ENCODE data around the gene MPO.
A peak's percentile ranks its signal among the peaks of the same experiment; 100 is the strongest.

MPO gene

GRCh38 chr17:58284613-58285421 lies 4.1 kb upstream of the MPO start:
- intact Hi-C loops (cut with DNase I): no loop called here
- peak in 1 of 42 donors; percentile 18 for DNase-seq

GRCh38 chr17:58283674-58284612 lies 3.2 kb upstream of the MPO start:
- DNase-seq: peak in 3 of 42 donors; percentile 5 to 28 (median 21)
- intact Hi-C loops (cut with DNase I): no loop called here

DNA sequence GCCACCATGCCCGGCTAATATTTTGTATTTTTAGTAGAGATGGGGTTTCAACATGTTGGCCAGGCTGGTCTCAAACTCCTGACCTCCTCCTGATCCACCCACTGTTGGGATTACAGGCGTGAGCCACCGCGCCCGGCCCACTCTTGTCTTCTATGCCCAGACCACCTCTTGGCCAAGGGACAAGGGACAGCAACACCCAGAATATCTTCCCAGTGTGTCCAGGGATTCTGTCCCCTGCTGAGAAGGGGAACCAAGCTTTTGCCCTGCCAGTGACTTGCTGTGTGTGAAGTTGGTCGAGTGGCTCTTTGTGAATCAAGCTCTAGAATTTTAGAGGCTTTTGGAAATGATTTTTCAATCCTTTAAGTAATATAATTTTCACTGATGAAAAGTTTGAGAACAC lies 1.7 kb upstream of the MPO start:
- peak in 2 of 42 donors; percentile 26 to 33 for DNase-seq
- intact Hi-C loops (cut with DNase I): no loop called here

DNA sequence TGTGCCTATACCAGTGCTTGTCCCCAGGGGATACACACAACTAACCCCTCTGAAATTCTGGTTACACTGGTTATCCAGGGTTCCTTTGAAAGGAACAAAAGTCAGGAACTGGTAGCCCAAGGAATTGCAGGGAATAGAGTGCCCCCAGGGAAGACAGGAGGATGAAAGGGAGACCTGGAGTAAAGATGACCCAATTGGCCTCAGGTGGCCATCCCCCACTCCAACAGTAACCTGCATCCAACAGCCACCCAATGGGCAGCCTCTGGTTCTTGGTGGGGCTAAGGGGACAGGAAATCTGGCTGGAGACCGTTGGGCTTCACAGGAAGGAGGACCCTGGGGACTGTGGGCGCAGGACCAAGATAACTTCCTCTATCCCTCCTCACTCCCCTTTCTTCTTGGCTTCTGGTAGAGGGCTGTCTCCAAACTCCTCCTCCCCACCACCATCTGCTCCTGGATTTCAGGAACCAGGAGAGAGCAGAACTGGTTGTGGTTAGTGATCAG lies 826 bp upstream of the MPO start:
- DNase-seq: peak in 2 of 42 donors; percentile 4 to 16
- intact Hi-C loops (cut with DNase I): no loop called here

- DNase-seq: no peak
- intact Hi-C loops (cut with DNase I): no loop called here
Measured at GRCh38 chr17:58279736-58280479, 827 bp downstream of the MPO start.

DNA sequence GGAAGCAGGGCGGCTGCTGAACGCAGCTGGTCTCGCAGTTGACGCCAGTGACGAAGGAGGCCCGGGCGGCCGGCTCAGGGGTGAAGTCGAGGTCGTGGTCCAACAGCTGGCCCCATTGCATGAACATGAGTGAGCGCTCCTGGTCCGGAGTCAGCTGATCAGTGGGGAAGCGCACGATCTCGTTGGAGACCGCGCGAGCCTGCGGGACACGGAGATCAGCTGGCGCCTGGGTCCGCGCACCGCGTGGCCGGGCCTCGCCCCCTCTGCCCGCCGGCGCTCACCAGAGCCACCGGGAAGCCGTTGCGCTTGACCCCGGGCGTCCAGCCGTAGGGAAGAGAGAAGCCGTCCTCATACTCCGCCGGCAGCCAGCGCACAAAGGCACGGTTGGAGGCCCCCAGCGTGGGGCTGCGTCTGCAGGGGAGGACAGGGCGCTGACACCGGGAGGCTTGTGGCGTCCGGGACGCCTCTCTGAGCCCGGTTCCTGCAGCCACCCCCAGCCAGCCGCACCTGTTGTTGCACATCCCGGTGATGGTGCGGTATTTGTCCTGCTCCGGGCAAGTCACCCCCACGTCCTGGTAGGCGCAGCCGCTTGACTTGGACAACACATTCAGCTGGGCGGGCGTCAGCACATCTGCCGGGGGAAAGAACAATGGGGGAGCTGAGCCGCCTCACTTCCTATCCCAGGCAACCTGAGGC lies 1.6 kb downstream of the MPO start:
- DNase-seq: no peak
- intact Hi-C loops (cut with DNase I): no loop called here

DNA sequence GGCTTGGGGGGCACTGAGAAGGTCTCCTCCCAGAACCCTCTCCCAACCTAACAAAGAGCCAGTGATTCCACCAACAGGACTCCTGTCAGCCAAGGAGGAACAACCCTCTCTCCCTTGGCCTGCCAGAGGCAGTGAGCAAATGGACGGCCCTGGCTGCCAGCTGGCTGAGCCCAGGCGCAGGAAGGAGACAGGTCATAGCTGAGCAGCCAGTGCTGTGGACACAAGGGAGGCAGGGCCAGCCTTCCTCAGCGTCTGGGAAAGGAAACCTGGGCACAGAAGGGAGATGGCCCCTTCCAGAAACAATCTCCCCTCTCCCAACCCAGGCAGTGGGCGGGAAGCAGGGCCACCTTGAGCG lies 2.1 kb downstream of the MPO start:
- peak in 5 of 42 donors; percentile 13 to 54 (median 31) for DNase-seq
- intact Hi-C loops (cut with DNase I): no loop called here

- DNase-seq: no peak
- intact Hi-C loops (cut with DNase I): no loop called here
Measured at GRCh38 chr17:58277802-58278595, 2.7 kb downstream of the MPO start.

DNA sequence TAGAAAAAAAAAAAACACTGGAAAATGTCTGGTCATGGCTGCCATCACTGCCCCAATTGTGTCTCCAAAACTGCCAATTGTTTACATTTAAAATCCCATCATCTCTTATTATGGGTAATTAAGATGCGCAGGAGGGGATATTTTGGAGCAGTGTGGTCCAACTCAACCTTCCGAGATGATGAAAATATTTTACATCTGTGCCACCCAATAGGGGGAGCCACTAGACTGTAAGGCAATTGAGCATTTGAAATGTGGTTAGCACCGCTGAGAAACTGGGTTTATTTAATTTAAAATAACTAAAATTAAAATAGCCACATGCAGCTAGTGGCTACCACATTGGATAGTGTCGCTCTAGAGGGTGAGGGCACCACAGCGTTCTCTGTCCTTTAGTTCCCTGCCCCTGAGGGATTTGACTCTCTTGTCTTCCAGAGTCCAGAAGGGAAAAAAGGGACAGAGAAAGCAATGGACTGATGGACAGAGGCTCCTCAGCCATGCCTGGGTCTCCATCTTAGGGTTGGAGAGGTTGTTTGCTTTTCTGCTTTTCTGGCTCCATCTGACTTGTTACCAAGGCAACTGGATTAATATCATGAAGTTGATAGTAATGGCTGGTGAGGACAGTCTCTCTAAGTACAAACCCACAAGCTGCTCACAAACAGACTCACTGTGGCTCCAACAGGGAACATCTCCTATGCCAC lies 3.5 kb downstream of the MPO start:
- DNase-seq: peak in 6 of 42 donors; percentile 20 to 52 (median 30)
- intact Hi-C loops (cut with DNase I): no loop called here

- no peak for DNase-seq
- intact Hi-C loops (cut with DNase I): no loop called here
Measured at GRCh38 chr17:58276423-58276822, 4.3 kb downstream of the MPO start.

GRCh38 chr17:58275417-58275816 lies 5.3 kb downstream of the MPO start:
- no peak for DNase-seq

DNA sequence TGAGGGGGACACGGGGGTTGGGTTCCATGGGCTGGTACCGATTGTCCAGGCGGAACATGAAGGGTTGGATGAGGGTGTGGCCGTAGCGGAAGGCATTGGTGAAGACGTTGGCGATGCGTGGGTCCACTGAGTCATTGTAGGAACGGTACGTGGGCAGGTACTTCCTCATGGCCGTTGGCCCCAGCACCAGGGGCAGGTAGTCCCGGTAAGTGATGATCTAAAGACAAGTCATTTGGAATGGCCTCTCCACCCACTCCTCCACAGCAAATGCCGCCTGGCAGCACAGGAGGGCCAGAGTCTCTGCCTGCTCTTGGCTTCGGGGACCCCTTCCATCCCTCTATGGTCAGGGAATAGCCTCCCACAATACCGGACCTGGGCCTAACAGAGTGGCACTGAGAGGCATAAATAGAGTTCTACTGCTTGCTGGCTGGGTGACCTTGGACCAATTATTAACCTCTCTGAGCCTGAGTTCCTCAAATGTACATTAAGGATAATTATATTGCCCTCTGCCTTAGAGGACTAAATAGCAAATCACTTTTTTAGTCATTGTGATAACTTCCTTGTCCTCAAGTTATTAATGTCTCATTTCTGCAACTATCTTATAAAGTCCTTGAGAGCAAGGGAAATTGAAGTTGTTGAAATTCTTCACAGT lies 7.2 kb downstream of the MPO start:
- intact Hi-C loops (cut with DNase I): no loop called here
- DNase-seq: no peak

More at GRCh38 chr17:58275417-58275816, 5.3 kb downstream of the MPO start:
- intact Hi-C loops (cut with DNase I): no loop called here

DNA sequence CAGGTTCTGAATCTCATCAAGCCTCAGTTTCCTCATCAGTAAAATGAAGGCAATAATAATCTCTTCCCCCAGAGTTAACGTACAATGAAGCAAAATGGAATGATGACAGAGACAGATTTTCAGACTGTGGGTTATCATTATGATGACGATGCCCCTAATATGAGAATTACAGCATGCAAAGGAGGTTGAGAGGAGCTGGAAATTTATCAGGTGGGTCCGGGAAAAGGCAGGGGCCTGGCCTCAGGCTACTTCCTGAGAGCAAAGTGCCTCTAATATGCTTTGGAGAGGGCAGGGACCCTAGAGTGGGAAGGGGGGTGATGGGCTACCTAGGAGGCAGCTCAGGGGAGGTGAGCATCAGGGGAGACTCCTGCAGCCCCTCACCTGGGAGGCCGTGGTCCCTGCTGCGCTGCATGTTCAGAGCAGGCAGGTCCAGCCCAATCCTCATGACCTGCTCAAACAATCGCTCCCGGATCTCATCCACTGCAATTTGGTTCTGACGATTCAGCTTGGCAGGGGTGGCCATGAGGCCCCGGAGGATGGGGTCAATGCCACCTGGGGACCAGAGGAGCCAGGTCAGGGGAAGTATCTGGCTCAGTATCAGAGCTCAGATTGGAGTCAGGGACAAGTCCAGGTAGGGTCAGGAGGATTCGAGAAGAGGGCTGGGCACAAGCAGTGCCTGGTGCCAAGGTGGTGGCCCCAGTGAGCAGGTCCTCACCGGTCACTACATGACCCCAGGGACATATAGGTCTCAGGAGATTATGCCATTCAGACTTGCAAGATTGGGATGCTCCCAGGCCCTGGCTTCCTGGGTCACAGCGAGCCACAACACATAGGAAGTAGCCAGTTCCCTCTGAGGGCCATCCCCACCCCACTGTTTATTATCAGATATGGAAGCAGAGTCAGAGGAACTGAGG lies 8.1 kb downstream of the MPO start:
- no peak for DNase-seq
- intact Hi-C loops (cut with DNase I): no loop called here

DNA sequence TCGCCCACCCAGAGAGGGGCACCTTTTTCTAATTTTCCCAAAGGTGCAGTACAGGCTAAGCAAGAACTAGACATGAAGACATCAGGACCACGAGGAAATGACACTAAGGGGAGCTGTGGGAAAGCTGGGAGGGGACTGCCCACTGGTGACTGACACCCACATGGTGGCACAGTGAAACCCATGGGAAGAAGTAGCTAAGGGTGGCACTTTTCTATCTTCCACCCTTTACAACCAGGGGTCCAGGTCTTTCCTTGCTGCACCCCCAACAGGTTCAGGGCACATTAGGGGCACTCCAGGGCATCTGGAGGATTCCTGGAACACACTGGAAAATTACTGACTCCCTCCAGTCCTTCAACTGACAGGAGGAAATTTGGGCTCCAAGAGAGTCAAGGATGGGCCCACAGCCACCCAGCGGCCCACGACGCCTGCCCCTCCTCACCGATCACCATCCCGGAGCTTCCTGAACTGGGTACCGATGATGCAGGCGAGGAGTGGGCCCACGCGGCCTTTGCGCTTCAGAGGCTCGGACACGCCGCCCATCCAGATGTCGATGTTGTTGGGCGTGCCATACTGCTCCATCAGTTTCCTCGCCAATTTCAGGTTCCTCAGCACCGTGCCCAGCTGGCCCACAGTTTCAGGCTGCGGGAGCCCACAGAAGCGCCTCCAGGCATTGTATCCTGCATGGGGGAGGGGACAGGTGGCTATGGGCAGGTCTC lies 9.4 kb downstream of the MPO start:
- DNase-seq: no peak
- intact Hi-C loops (cut with DNase I): no loop called here
